Liver (tissue), 9 donors: ENCODE measurements around the gene FPR1. TPM values are rescaled to one million over a fixed set of nuclear protein-coding genes. Genes with fewer than 3 reads are reported as not detected.
A peak's percentile ranks its signal among the peaks of the same experiment; 100 is the strongest.
"Not testable (repeated sequence)": the region's sequence is repeated elsewhere in the genome, so short reads cannot be mapped to it uniquely, and the experiment has no call there.

Experiments
- DNase-seq: peaks from one replicate; pipeline ENCODE4 v3.0.0-alpha.2; 2017; ENCODE audit warnings: low spot score
- H3K27ac ChIP-seq, 2 donors: one replicate each; pipeline ENCODE4 v1.7.0; 2013; ENCODE audit warnings: inconsistent platforms in 2 of 2, low read length in 2 of 2, control low read depth in 1 of 2, low read depth in 1 of 2, mild to moderate bottlenecking in 1 of 2
- H3K27me3 ChIP-seq, 4 donors: one replicate each; pipeline versions ENCODE4 v1.6.1 to v1.7.0; 2013; ENCODE audit warnings: low read length in 3 of 4, inconsistent platforms in 1 of 4, mild to moderate bottlenecking in 1 of 4, moderate library complexity in 1 of 4; ENCODE audit not compliant: control insufficient read depth in 4 of 4, insufficient read depth in 4 of 4
- H3K36me3 ChIP-seq, 4 donors: one replicate each; pipeline versions ENCODE4 v1.6.1 to v1.7.0; 2013; ENCODE audit warnings: low read length in 3 of 4, mild to moderate bottlenecking in 3 of 4, low read depth in 1 of 4, moderate library complexity in 1 of 4; ENCODE audit not compliant: control insufficient read depth in 4 of 4, insufficient read depth in 3 of 4
- H3K4me1 ChIP-seq, 4 donors: one replicate each; pipeline versions ENCODE4 v1.6.1 to v1.7.0; 2013; ENCODE audit warnings: low read length in 3 of 4, mild to moderate bottlenecking in 3 of 4, moderate library complexity in 1 of 4; ENCODE audit not compliant: control insufficient read depth in 4 of 4, insufficient read depth in 4 of 4
- H3K4me3 ChIP-seq, 3 donors: one replicate each; pipeline versions ENCODE4 v1.6.1 to v1.7.0; 2013; ENCODE audit warnings: low read length in 3 of 3, control low read depth in 1 of 3, low read depth in 1 of 3, mild to moderate bottlenecking in 1 of 3
- H3K9ac ChIP-seq, 2 donors: one replicate each; pipeline ENCODE4 v1.7.0; 2013; ENCODE audit warnings: low read length in 2 of 2, mild to moderate bottlenecking in 2 of 2, moderate library complexity in 2 of 2, control low read depth in 1 of 2, low read depth in 1 of 2
- H3K9me3 ChIP-seq, 4 donors: one replicate each; pipeline versions ENCODE4 v1.6.1 to v1.7.0; 2013; ENCODE audit warnings: low read length in 3 of 4; ENCODE audit not compliant: control insufficient read depth in 4 of 4
- FOXA1 ChIP-seq: IDR thresholded peaks from 2 replicates; pipeline ENCODE4 v1.6.1; 2016; ENCODE audit warnings: antibody characterized with exemption
- FOXA2 ChIP-seq: IDR thresholded peaks from 2 replicates; pipeline ENCODE4 v1.6.1; 2016; ENCODE audit warnings: antibody characterized with exemption
- GABPA ChIP-seq, 2 donors: IDR thresholded peaks in 1 of 2; conservative IDR thresholded peaks in 1 of 2; 2 replicates each; pipeline ENCODE4 v1.6.1; 2016; ENCODE audit warnings: antibody characterized with exemption in 2 of 2, mild to moderate bottlenecking in 1 of 2, moderate library complexity in 1 of 2
- HNF4A ChIP-seq, 2 donors: conservative IDR thresholded peaks; 2 replicates each; pipeline ENCODE4 v1.6.1; 2016; ENCODE audit warnings: antibody characterized with exemption in 2 of 2, mild to moderate bottlenecking in 2 of 2
- JUND ChIP-seq, 2 donors: IDR thresholded peaks; 2 replicates each; pipeline ENCODE4 v1.6.1; 2016; ENCODE audit warnings: antibody characterized with exemption in 2 of 2
- RXRA ChIP-seq, 2 donors: IDR thresholded peaks; 2 replicates each; pipeline ENCODE4 v1.6.1; 2017 to 2018; ENCODE audit warnings: antibody characterized with exemption in 2 of 2, mild to moderate bottlenecking in 1 of 2
- SP1 ChIP-seq: IDR thresholded peaks from 2 replicates; pipeline ENCODE4 v1.6.1; 2018; ENCODE audit warnings: antibody characterized with exemption, mild to moderate bottlenecking
- TAF1 ChIP-seq: conservative IDR thresholded peaks from 2 replicates; pipeline ENCODE4 v1.6.1; 2016; ENCODE audit warnings: antibody characterized with exemption, mild to moderate bottlenecking
- WGBS: extraction: QIAGEN DNeasy Blood & Tissue Kit; methylation state at CpG from one replicate; pipeline ENCODE4 v1.1.7; 2013; 5-methylcytosine and 5-hydroxymethylcytosine counted together
- polyA plus RNA-seq, 2 donors: library from polyadenylated mRNA; stranded (reverse) in 1 of 2; unstranded in 1 of 2; fragments of 200-250 nt in 1 of 2; fragments of >200 nt in 1 of 2; fragmentation: Nextera tagmentation in 1 of 2; extraction: Ambion mirVana in 1 of 2; gene quantifications; one replicate each; pipeline versions ENCODE4 v1.2.1 to v1.2.3, GENCODE V29; 2013 to 2015
- total RNA-seq, 2 donors: library from RNA; depleted of rRNA; stranded (reverse); fragments of >200 nt; gene quantifications; one replicate each; pipeline ENCODE4 v1.2.3, GENCODE V29; 2014
- TF ChIP-seq, protein P1 (sequence below): fragments of 150-350 bp; IDR thresholded peaks from 2 replicates; pipeline ENCODE4 v1.5.1; 2017; ENCODE audit warnings: improper control_type of control experiment, low read depth, low read length; ENCODE audit not compliant: missing input control
- donor health status: healthy.
- donor health status: healthy.
- donor health status: healthy.
- donor health status: healthy.
- donor health status: healthy.

FPR1 gene
- total and polyA plus RNA-seq, 4 donors = 2.7 to 17.0 (median 8.1) TPM

DNA sequence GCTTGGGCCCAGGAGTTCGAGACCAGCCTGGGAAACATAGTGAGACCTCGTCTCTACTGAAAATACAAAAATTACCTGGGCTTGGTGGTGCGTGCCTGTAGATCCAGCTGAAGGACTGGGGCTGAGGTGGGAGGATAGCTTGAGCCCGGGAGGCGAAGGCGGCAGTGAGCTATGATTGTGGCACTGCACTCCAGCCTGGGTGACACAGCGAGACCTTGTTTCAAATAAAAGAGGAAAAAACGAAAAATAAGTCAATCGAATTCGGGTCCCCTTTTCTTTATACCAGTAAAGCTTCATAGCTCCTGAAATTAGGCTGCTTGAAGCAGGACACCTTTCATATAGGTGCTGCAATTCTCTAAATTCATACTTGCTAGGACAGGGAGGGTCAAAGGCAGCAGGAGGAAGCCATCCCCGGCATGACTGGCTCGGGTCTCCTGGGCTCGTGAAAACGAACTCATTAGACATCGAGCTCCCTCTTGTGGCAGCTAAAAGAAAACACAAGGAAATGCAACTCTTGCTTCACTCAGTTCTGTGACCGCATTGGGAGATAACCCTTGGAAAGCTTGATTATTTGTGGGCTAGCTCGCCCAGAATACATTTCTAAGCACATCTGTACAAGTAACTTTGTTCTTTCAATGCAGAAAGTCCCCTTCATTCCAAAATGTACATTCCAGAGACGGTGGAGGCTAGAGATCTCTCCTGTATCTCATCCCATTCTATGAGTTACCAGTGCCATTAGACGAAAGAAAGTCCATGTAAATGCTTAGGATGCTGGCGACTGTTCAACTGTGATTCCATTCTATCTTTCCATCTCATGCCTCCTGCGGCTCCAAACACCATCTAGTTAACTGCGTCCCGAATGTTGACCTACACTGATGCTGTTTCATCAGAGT is 26.1 kb upstream of the FPR1 start (continued):
- TF ChIP-seq, protein P1, sequence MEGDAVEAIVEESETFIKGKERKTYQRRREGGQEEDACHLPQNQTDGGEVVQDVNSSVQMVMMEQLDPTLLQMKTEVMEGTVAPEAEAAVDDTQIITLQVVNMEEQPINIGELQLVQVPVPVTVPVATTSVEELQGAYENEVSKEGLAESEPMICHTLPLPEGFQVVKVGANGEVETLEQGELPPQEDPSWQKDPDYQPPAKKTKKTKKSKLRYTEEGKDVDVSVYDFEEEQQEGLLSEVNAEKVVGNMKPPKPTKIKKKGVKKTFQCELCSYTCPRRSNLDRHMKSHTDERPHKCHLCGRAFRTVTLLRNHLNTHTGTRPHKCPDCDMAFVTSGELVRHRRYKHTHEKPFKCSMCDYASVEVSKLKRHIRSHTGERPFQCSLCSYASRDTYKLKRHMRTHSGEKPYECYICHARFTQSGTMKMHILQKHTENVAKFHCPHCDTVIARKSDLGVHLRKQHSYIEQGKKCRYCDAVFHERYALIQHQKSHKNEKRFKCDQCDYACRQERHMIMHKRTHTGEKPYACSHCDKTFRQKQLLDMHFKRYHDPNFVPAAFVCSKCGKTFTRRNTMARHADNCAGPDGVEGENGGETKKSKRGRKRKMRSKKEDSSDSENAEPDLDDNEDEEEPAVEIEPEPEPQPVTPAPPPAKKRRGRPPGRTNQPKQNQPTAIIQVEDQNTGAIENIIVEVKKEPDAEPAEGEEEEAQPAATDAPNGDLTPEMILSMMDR = peak; percentile 66
- TF ChIP-seq TAF1 = no peak
- peak in 1 of 2 donors; percentile 14 for TF ChIP-seq RXRA (IDR thresholded peaks at IDR 0.05)
- no peak for TF ChIP-seq GABPA (IDR thresholded peaks at IDR 0.05 in 1 of 2, conservative IDR thresholded peaks at IDR 0.05 in 1 of 2)
- TF ChIP-seq FOXA1 = no peak
- TF ChIP-seq FOXA2 = no peak

- not testable (repeated sequence) for H3K9me3 ChIP-seq, DNase-seq, H3K4me3 ChIP-seq, H3K4me1 ChIP-seq, H3K9ac ChIP-seq, H3K36me3 ChIP-seq, H3K27me3 ChIP-seq, H3K27ac ChIP-seq
- 82% methylated on average over 1 of the region's 1 CpG for WGBS
Measured at GRCh38 chr19:51776561-51776960, 24.9 kb upstream of the FPR1 start.

DNA sequence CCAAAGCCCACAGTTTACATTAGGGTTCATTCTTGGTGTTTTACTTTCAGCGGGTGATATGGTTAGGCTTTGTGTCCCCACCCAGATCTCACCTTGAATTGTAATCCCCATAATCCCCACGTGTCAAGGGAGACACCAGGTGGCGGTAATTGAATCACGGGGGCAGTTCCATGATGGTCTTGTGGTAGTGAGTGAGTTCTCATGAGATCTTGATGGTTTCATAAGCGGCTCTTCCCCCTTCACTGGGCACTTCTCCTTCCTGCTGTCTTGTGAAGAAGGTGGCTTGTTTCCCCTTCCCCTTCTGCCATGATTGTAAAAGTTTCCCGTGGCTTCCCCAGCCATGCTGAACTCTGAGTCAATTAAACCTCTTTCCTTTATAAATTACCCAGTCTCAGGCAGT is 21.3 kb upstream of the FPR1 start:
- no peak for TF ChIP-seq FOXA1
- TF ChIP-seq SP1 = no peak
- no peak for TF ChIP-seq FOXA2
- TF ChIP-seq JUND (IDR thresholded peaks at IDR 0.05) = no peak
- TF ChIP-seq HNF4A (conservative IDR thresholded peaks at IDR 0.05) = no peak
- no peak for TF ChIP-seq RXRA (IDR thresholded peaks at IDR 0.05)
- no peak for TF ChIP-seq GABPA (IDR thresholded peaks at IDR 0.05 in 1 of 2, conservative IDR thresholded peaks at IDR 0.05 in 1 of 2)
- 51% methylated on average over 6 of the region's 6 CpGs for WGBS
- no peak for DNase-seq
- no peaks in the 10 kb centered on the region for H3K27me3 ChIP-seq
- H3K9ac ChIP-seq = no peak overlapping the region
- no peaks in the 10 kb centered on the region for H3K4me1 ChIP-seq
- peak overlapping the region in 1 of 2 donors; percentile 59 for H3K27ac ChIP-seq
- H3K4me3 ChIP-seq = no peak overlapping the region
- peaks cover 0 to 7% (median under 1%) of the 10 kb centered on the region in 4 donors for H3K9me3 ChIP-seq
- H3K36me3 ChIP-seq = no peaks in the 10 kb centered on the region

DNA sequence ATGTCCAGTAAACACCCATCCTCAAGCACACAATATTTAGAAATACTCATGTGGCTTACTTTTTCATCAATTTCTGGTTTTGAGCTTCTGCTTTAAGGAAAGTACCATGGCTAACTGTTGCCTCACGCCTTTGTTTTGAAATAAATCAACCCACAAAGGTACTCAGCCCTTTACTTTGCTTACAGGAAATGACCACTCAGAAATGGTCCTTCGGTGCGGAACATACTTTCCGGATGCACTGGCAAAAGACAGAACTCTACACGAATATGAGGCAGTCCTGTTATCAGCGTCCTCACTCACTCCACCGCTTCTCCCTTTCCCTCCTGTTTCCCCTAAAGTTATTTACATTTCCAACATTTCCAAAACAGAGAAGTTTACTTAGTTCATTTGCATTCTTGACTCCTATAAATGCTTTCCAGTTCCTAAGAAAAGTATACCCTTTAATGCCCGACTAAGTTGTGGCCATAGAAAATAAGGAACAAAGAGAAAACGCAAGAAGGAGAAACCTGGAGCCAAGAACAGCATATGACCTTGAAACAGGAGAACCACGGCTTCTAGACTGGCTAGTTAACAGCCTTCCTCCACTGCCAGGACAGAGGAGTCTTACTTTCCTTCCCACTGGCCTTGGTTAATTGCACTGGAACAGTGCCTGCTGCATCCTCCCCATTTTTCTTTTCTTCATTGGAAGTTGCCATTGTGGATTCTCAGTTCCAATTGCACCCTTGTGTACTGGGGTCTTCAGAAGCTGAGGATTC is 19.9 kb upstream of the FPR1 start:
- H3K36me3 ChIP-seq = no peaks in the 10 kb centered on the region
- H3K27me3 ChIP-seq = no peaks in the 10 kb centered on the region
- H3K27ac ChIP-seq = peak overlapping the region; percentile 4 to 59
- no peak for DNase-seq
- H3K4me3 ChIP-seq = no peak overlapping the region
- TF ChIP-seq SP1 (no peak), FOXA1 (no peak)
- no peaks in the 10 kb centered on the region for H3K4me1 ChIP-seq
- no peak overlapping the region for H3K9ac ChIP-seq
- H3K9me3 ChIP-seq = peaks cover 0 to 7% (median under 1%) of the 10 kb centered on the region in 4 donors
- WGBS = 49% methylated on average over 10 of the region's 10 CpGs
